Keratinocyte (primary cell): ENCODE data around the gene NEK10. TPM values are rescaled to one million over a fixed set of nuclear protein-coding genes. Genes with fewer than 3 reads are reported as not detected.

Source experiments
- DNase-seq: peaks from one replicate; pipeline ENCODE4 v3.0.0-alpha.2; 2011; ENCODE audit warnings: low read depth, missing footprints, low spot score
- FAIRE-seq: peaks from 2 replicates; lab custom pipeline; 2011; peaks lifted over from hg19 to GRCh38; lab: Jason Lieb, UNC
- H2AFZ ChIP-seq: 2 replicates; pipeline ENCODE4 v1.6.0; 2012; ENCODE audit warnings: low read length, control low read depth, inconsistent platforms; ENCODE audit not compliant: control insufficient read depth
- H3K27ac ChIP-seq: 2 replicates; pipeline ENCODE4 v1.5.1; 2011; ENCODE audit warnings: low read length; ENCODE audit not compliant: control insufficient read depth, insufficient read depth
- H3K27me3 ChIP-seq: 3 replicates; pipeline ENCODE4 v1.6.0; 2011; ENCODE audit warnings: low read length; ENCODE audit not compliant: control insufficient read depth, insufficient read depth; ENCODE audit errors: extremely low read depth
- H3K36me3 ChIP-seq, 2 experiments: 2 replicates in 1 of 2; 3 replicates in 1 of 2; pipeline ENCODE4 v1.5.1; 2011; ENCODE audit warnings: low read length in 2 of 2, mild to moderate bottlenecking in 1 of 2; ENCODE audit not compliant: control insufficient read depth in 2 of 2, insufficient read depth in 2 of 2; ENCODE audit errors: extremely low read depth in 1 of 2
- H3K4me1 ChIP-seq: 3 replicates; pipeline ENCODE4 v1.5.1; 2011; ENCODE audit warnings: low read length; ENCODE audit not compliant: control insufficient read depth, insufficient read depth; ENCODE audit errors: extremely low read depth
- H3K4me2 ChIP-seq: 3 replicates; pipeline ENCODE4 v1.6.0; 2011; ENCODE audit warnings: low read depth, low read length; ENCODE audit not compliant: control insufficient read depth, insufficient read depth; ENCODE audit errors: extremely low read depth
- H3K4me3 ChIP-seq, 3 experiments: fragments of 200-600 bp in 1 of 3; sonication (generic) in 1 of 3; 2 replicates in 2 of 3; 3 replicates in 1 of 3; pipeline ENCODE4 v1.5.1; 2011 to 2016; ENCODE audit warnings: low read length in 3 of 3, mild to moderate bottlenecking in 3 of 3, control low read depth in 2 of 3, inconsistent platforms in 1 of 3, low read depth in 1 of 3, mixed read lengths in 1 of 3, mixed run types in 1 of 3, moderate library complexity in 1 of 3; ENCODE audit not compliant: control insufficient read depth in 2 of 3, insufficient read depth in 2 of 3; ENCODE audit errors: extremely low read depth in 1 of 3
- H3K79me2 ChIP-seq: 2 replicates; pipeline ENCODE4 v1.6.0; 2012; ENCODE audit warnings: low read length; ENCODE audit not compliant: control insufficient read depth, insufficient read depth
- H3K9ac ChIP-seq: 3 replicates; pipeline ENCODE4 v1.6.0; 2011; ENCODE audit warnings: low read length; ENCODE audit not compliant: control insufficient read depth, insufficient read depth; ENCODE audit errors: extremely low read depth
- H3K9me1 ChIP-seq: 3 replicates; pipeline ENCODE4 v1.6.0; 2011; ENCODE audit warnings: low read length; ENCODE audit not compliant: control insufficient read depth, insufficient read depth; ENCODE audit errors: extremely low read depth
- H3K9me3 ChIP-seq: 2 replicates; pipeline ENCODE4 v1.5.1; 2012; ENCODE audit warnings: low read depth, low read length; ENCODE audit not compliant: control insufficient read depth
- H4K20me1 ChIP-seq: 3 replicates; pipeline ENCODE4 v1.6.0; 2011; ENCODE audit warnings: low read length; ENCODE audit not compliant: control insufficient read depth, insufficient read depth; ENCODE audit errors: extremely low read depth
- EZH2 ChIP-seq: IDR thresholded peaks from one replicate; pipeline ENCODE4 v1.6.1; 2012; ENCODE audit warnings: inconsistent platforms, mild to moderate bottlenecking, low read length, moderate library complexity
- dilution Hi-C: fragments of 300-500 bp; cut with MboI; formaldehyde crosslinking; loops from one replicate; pipeline ENCODE4 v1.7.0; 2020; ENCODE audit warnings: low sequenced_read_pairs; ENCODE audit not compliant: extremely low pct_ligation_motif_present
- polyA plus RNA-seq, 5 experiments: library from polyadenylated mRNA; depleted of rRNA in 3 of 5; stranded (reverse) in 3 of 5; stranded (forward) in 1 of 5; unstranded in 1 of 5; fragments of >200 nt; gene quantifications; 1 replicate in 1 of 5; 2 replicates in 3 of 5; 3 replicates in 1 of 5; pipeline versions ENCODE4 v1.2.1 to v1.2.3, GENCODE V29; 2011 to 2012; ENCODE audit warnings: missing spikeins in 2 of 5, low read depth in 1 of 5, low replicate concordance in 1 of 5
- TF ChIP-seq, protein P1 (sequence below), 3 experiments: IDR thresholded peaks in 1 of 3; conservative IDR thresholded peaks in 1 of 3; optimal IDR thresholded peaks in 1 of 3; 2 replicates in 2 of 3; 3 replicates in 1 of 3; pipeline versions ENCODE3 to v1.5.1; 2011; ENCODE audit warnings: low read length in 3 of 3, mild to moderate bottlenecking in 3 of 3, moderate library complexity in 2 of 3, control low read depth in 1 of 3, inconsistent platforms in 1 of 3; ENCODE audit not compliant: insufficient read depth in 2 of 3; ENCODE audit errors: extremely low read depth in 1 of 3

The NEK10 gene
- polyA plus RNA-seq, 1 donor (not counting 4 experiments of a cell fraction or from before 2014, with no cell fraction given): 0.98 TPM

DNA sequence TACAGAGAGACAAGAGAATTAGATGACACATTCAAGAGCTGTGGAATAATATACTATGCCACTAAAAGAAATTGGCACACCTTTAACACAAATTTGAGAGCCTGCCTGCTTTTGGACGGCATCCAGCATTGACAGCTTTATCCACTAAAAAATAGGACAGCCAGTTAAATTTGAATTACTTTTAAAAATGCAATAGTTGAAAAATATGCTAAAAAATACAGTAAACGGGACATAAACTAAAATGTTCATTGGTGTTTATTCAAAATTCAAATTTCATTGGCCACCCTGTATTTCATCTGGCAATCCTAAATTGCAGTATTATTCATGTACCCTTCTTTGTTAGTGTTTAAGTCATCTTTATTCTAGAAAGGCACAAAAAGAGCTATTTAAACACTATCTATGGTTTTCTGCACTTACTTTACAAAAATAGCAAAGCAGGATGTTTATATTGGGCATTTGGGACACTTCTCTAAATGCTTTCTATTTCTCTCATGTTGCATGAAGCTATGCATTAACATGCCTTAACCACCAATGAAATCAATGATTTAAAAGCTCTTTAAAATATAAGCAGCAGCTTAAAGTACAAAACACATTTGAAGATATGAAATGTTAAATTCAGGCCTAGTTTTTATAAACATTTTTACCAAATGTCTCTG lies 160.1 kb downstream of the NEK10 start:
- dilution Hi-C loops: no loop called here
- TF ChIP-seq, protein P1, sequence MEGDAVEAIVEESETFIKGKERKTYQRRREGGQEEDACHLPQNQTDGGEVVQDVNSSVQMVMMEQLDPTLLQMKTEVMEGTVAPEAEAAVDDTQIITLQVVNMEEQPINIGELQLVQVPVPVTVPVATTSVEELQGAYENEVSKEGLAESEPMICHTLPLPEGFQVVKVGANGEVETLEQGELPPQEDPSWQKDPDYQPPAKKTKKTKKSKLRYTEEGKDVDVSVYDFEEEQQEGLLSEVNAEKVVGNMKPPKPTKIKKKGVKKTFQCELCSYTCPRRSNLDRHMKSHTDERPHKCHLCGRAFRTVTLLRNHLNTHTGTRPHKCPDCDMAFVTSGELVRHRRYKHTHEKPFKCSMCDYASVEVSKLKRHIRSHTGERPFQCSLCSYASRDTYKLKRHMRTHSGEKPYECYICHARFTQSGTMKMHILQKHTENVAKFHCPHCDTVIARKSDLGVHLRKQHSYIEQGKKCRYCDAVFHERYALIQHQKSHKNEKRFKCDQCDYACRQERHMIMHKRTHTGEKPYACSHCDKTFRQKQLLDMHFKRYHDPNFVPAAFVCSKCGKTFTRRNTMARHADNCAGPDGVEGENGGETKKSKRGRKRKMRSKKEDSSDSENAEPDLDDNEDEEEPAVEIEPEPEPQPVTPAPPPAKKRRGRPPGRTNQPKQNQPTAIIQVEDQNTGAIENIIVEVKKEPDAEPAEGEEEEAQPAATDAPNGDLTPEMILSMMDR (optimal IDR thresholded peaks at IDR 0.05 in 1 of 3, IDR thresholded peaks at IDR 0.05 in 1 of 3, conservative IDR thresholded peaks at IDR 0.05 in 1 of 3; ENCODE audit: extremely low read depth in 1 of 3, insufficient read depth in 2 of 3, low read length in 3 of 3): no peak
- TF ChIP-seq EZH2: no peak
- no peaks in the 10 kb centered on the region for H3K36me3 ChIP-seq
- no peak overlapping the region for H3K27ac ChIP-seq
- H3K9ac ChIP-seq: no peak overlapping the region
- H3K4me3 ChIP-seq: no peak overlapping the region
- DNase-seq: no peak
- H4K20me1 ChIP-seq: no peaks in the 10 kb centered on the region
- no peaks in the 10 kb centered on the region for H3K79me2 ChIP-seq
- FAIRE-seq: no peak
- no peak overlapping the region for H2AFZ ChIP-seq
- no peaks in the 10 kb centered on the region for H3K27me3 ChIP-seq
- H3K9me1 ChIP-seq: no peaks in the 10 kb centered on the region
- no peak overlapping the region for H3K4me2 ChIP-seq
- H3K4me1 ChIP-seq: no peaks in the 10 kb centered on the region
- H3K9me3 ChIP-seq: no peaks in the 10 kb centered on the region

- Histone ChIP-seq H4K20me1 (no peaks in the 10 kb centered on the region), H3K27me3 (no peaks in the 10 kb centered on the region), H3K9me3 (no peaks in the 10 kb centered on the region), H3K79me2 (no peaks in the 10 kb centered on the region), H3K4me3 (no peak overlapping the region), H3K27ac (no peak overlapping the region), H3K4me2 (no peak overlapping the region), H3K4me1 (no peaks in the 10 kb centered on the region), H3K9me1 (no peaks in the 10 kb centered on the region), H3K9ac (no peak overlapping the region), H2AFZ (no peak overlapping the region), H3K36me3 (no peaks in the 10 kb centered on the region)
- TF ChIP-seq EZH2: no peak
- TF ChIP-seq, protein P1 (optimal IDR thresholded peaks at IDR 0.05 in 1 of 3, IDR thresholded peaks at IDR 0.05 in 1 of 3, conservative IDR thresholded peaks at IDR 0.05 in 1 of 3; ENCODE audit: extremely low read depth in 1 of 3, insufficient read depth in 2 of 3, low read length in 3 of 3): no peak
- dilution Hi-C loops: no loop called here
- DNase-seq (no peak), FAIRE-seq (no peak)
Measured at GRCh38 chr3:27202959-27203358, 166.2 kb downstream of the NEK10 start.
